Glutamatergic neuron (in vitro differentiated cells): ENCODE results near the gene VCP. TPM values are rescaled to one million over a fixed set of nuclear protein-coding genes. Genes with fewer than 3 reads are reported as not detected.
A peak's percentile ranks its signal among the peaks of the same experiment; 100 is the strongest.

ENCODE experiments used
- DNase-seq: peaks from one replicate; pipeline ENCODE4 v3.0.0; 2022
- H3K27ac Mint-ChIP-seq: one replicate; pipeline ENCODE4 v1.8.0; 2020; ENCODE audit warnings: mild to moderate bottlenecking, mixed read lengths, inconsistent platforms; ENCODE audit not compliant: unreplicated experiment
- H3K27me3 Mint-ChIP-seq: one replicate; pipeline ENCODE4 v1.8.0; 2020; ENCODE audit warnings: mild to moderate bottlenecking, moderate library complexity, mixed read lengths, inconsistent platforms; ENCODE audit not compliant: unreplicated experiment
- H3K36me3 Mint-ChIP-seq: one replicate; pipeline ENCODE4 v1.8.0; 2020; ENCODE audit warnings: mild to moderate bottlenecking, mixed read lengths, inconsistent platforms; ENCODE audit not compliant: unreplicated experiment
- H3K4me1 Mint-ChIP-seq: one replicate; pipeline ENCODE4 v1.8.0; 2020; ENCODE audit warnings: mild to moderate bottlenecking, low read depth, mixed read lengths, inconsistent platforms; ENCODE audit not compliant: unreplicated experiment
- H3K4me3 Mint-ChIP-seq: one replicate; pipeline ENCODE4 v1.8.0; 2020; ENCODE audit warnings: mild to moderate bottlenecking, mixed read lengths, inconsistent platforms; ENCODE audit not compliant: unreplicated experiment
- H3K9me3 Mint-ChIP-seq: one replicate; pipeline ENCODE4 v1.8.0; 2020; ENCODE audit warnings: mild to moderate bottlenecking, moderate library complexity, mixed read lengths, inconsistent platforms; ENCODE audit not compliant: unreplicated experiment
- total RNA-seq: library from RNA; stranded (reverse); fragmentation: NEBNext Ultra II Directional; extraction: Animal tissue kit (Norgen Biotek cat#: 25700); gene quantifications from one replicate; pipeline ENCODE4 v1.2.1, GENCODE V29; 2021; ENCODE audit not compliant: unreplicated experiment
- TF ChIP-seq, protein P1 (sequence below): fragments of 200-600 bp; sonication (generic); IDR thresholded peaks from one replicate; pipeline ENCODE4 v1.5.0; 2021; ENCODE audit not compliant: partially characterized antibody, unreplicated experiment

The VCP gene
- total RNA-seq, 1 donor from 2014 or later = 297 TPM

DNA sequence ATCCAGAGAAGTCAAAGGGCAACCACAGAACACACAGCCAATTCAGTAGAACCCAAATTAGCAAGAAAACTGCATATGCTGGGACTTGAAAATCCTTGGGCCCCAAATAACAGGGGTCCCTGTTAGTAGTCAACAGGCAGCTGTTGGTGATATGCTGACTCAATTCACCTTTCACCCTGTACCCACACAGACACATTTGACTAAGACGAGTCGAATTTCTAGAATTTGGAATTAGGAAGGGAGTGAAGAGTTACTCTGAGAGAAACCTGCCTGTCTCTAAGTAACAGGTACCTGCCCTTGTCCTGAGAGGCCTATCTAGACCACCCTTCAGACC, 821 bp upstream of the VCP start:
- H3K36me3 Mint-ChIP-seq = peaks cover 3% of the 10 kb centered on the region
- H3K4me1 Mint-ChIP-seq = peaks cover 31% of the 10 kb centered on the region
- peaks cover 15% of the 10 kb centered on the region for H3K9me3 Mint-ChIP-seq
- peak overlapping the region; percentile 87 for H3K4me3 Mint-ChIP-seq
- H3K27ac Mint-ChIP-seq = peak overlapping the region; percentile 95
- TF ChIP-seq, protein P1, sequence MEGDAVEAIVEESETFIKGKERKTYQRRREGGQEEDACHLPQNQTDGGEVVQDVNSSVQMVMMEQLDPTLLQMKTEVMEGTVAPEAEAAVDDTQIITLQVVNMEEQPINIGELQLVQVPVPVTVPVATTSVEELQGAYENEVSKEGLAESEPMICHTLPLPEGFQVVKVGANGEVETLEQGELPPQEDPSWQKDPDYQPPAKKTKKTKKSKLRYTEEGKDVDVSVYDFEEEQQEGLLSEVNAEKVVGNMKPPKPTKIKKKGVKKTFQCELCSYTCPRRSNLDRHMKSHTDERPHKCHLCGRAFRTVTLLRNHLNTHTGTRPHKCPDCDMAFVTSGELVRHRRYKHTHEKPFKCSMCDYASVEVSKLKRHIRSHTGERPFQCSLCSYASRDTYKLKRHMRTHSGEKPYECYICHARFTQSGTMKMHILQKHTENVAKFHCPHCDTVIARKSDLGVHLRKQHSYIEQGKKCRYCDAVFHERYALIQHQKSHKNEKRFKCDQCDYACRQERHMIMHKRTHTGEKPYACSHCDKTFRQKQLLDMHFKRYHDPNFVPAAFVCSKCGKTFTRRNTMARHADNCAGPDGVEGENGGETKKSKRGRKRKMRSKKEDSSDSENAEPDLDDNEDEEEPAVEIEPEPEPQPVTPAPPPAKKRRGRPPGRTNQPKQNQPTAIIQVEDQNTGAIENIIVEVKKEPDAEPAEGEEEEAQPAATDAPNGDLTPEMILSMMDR = no peak
- H3K27me3 Mint-ChIP-seq = peaks cover 19% of the 10 kb centered on the region
- no peak for DNase-seq

DNA sequence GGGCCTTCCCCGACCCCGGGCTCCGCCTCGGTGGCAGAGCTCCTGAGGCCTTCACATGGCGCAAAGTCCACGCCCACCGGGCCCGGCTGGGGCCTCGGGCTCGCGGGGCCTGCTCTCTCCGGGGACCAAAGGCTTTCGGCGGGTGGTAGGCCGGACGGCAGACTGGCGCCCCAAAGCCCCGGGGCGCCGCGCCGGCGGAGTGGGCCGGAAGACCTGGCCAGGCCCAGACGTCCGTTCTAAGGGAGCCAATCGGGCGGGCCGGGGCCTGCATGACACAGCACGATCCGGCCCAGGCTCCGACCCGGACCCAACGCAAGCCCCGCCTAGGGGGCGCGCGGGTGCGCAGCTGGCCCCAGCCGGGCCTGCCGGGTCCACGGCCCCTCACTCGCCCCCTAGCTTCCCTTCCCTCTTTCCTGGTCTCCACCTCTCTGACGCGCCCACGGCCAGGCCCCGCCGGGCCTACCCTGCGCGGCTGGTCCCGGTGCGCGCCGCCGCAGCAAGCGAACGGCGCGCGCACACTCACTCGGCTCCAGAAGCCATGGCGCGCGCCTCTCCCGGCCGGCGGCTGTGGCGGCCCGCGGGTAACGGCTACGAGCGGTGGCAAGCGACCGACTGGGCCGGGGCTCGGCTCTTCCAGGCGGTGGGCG, 488 bp downstream of the VCP start:
- Mint-ChIP-seq H3K36me3 (peaks cover 3% of the 10 kb centered on the region), H3K4me3 (peak overlapping the region; percentile 98), H3K4me1 (peaks cover 27% of the 10 kb centered on the region)

DNA sequence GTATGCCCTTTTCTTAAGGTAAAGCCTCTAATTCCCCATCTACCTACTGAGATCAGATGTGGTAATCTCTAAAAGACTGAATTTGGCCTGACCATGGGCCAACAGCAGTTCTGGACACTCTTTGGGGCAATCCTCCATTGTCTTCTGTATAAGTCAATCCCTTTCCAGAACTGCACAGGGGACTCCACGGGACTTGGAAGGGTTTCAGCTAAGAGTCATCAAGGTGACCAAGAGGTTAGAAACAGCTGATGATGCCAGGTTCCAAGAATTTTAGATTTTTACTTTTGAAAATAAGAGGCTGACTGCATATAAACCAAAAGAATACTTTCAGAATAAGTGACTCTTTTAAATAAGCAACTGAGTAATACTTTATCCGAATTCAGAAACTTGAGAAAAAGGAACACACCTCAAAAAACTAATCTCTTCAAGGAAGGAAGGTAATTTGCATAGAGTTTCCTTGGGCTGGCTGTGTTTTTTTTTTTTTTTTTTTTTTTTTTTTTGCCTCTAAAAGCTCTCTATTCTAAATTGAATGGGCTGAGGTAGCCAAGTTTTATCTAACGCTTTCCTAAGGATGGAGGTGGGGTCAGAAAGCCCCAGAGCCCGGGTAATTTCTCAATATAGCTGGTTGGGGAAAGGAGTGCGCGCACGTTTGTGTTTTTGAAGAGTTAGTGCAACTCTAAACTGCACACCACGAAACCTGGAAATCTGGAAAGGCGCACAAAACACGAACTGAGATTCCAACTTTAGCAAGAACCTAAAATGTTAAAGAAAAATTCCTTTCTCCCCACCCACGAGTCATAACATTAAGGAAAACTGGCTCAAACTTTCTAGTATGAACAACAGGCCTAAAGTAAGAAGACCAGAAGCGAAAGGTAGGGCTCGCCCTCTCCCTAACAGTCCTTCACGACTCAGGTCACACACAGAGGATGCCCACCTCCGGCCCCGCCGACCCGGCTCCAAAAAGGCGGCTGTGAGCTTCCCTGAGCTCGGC, 1.3 kb downstream of the VCP start:
- Mint-ChIP-seq H3K9me3 (peaks cover 15% of the 10 kb centered on the region), H3K27me3 (peaks cover 15% of the 10 kb centered on the region), H3K4me1 (peaks cover 27% of the 10 kb centered on the region), H3K27ac (peak overlapping the region; percentile 85), H3K4me3 (peak overlapping the region; percentile 98), H3K36me3 (peaks cover 8% of the 10 kb centered on the region)
- TF ChIP-seq, protein P1 = no peak
- DNase-seq = no peak

More for the DNA sequence above, 488 bp downstream of the VCP start:
- Mint-ChIP-seq H3K27me3 (peaks cover 15% of the 10 kb centered on the region), H3K27ac (peak overlapping the region; percentile 95), H3K9me3 (peaks cover 15% of the 10 kb centered on the region)
- peak; percentile 79 for DNase-seq
- TF ChIP-seq, protein P1 = no peak

DNA sequence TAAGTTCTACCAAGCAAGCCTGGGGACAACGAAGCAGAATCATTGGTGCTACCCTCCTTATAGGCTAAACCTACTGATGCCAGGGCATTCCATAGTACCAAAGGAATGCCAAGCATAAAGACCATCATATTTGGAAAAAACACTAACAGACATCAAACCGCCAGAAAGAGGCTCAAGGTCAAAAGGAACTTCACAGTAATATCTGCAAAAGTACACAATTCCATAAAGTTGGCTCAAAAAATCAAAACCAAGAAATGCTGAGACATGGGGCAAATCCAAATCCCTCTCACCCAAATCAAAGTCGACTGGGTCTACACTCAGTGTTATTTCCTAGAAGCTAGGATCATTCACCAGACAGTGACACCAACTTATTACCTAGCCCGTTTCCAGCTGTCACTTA, 3.4 kb downstream of the VCP start:
- Mint-ChIP-seq H3K4me3 (peak overlapping the region; percentile 68), H3K27me3 (peaks cover 15% of the 10 kb centered on the region), H3K9me3 (peaks cover 14% of the 10 kb centered on the region), H3K36me3 (peaks cover 8% of the 10 kb centered on the region), H3K4me1 (peaks cover 27% of the 10 kb centered on the region), H3K27ac (no peak overlapping the region)
- no peak for DNase-seq
- TF ChIP-seq, protein P1 = no peak
